GM15510 (cell line): Measurements from ENCODE around the gene CLCN4.

Experiments used
- POLR2A ChIP-seq: IDR thresholded peaks from 3 replicates; pipeline ENCODE4 v1.6.1; 2011; ENCODE audit warnings: borderline replicate concordance; ENCODE audit not compliant: insufficient read length; ENCODE audit errors: extremely low read depth

Gene CLCN4

GRCh38 chrX:10156199-10157031, at the start of gene CLCN4:
TSS of gene CLCN4 (plus strand) at chrX:10156975. CDS start at chrX:10185033, 28,058 bp downstream.
- TF ChIP-seq POLR2A, result no peak

GRCh38 chrX:10107483-10107882, 49.3 kb upstream of the CLCN4 start:
- no peak for TF ChIP-seq POLR2A

- TF ChIP-seq POLR2A, result no peak
These were observed 48.5 kb upstream of the CLCN4 start for GRCh38 chrX:10108288-10108687.

GRCh38 chrX:10109695-10110094, 47.1 kb upstream of the CLCN4 start:
- no peak for TF ChIP-seq POLR2A

- TF ChIP-seq POLR2A, result no peak
These were observed 46.3 kb upstream of the CLCN4 start for GRCh38 chrX:10110316-10110935.

GRCh38 chrX:10110984-10111363, 45.8 kb upstream of the CLCN4 start:
- no peak for TF ChIP-seq POLR2A

GRCh38 chrX:10111364-10112148, 45.2 kb upstream of the CLCN4 start:
- TF ChIP-seq POLR2A, result peak; percentile 11

- TF ChIP-seq POLR2A, result no peak
These were observed 44.3 kb upstream of the CLCN4 start for GRCh38 chrX:10112510-10112909.

- TF ChIP-seq POLR2A, result no peak
These were observed 41.7 kb upstream of the CLCN4 start for GRCh38 chrX:10115082-10115481.

- TF ChIP-seq POLR2A, result no peak
These were observed 39.5 kb upstream of the CLCN4 start for GRCh38 chrX:10117301-10117700.

- TF ChIP-seq POLR2A, result no peak
These were observed 38.9 kb upstream of the CLCN4 start for GRCh38 chrX:10117864-10118377.

GRCh38 chrX:10118530-10118929, 38.2 kb upstream of the CLCN4 start:
- TF ChIP-seq POLR2A, result no peak

GRCh38 chrX:10119399-10119990, 37.3 kb upstream of the CLCN4 start:
- no peak for TF ChIP-seq POLR2A

GRCh38 chrX:10120331-10120730, 36.4 kb upstream of the CLCN4 start:
- no peak for TF ChIP-seq POLR2A

GRCh38 chrX:10120828-10121227, 35.9 kb upstream of the CLCN4 start:
- TF ChIP-seq POLR2A, result no peak
